ENCODE results near the gene SEMA4D.

The SEMA4D gene

GRCh38 chr9:89311346-89312221 is 186.3 kb downstream of the SEMA4D start:
- Histone ChIP-seq H3K36me3 (ENCODE audit: control insufficient read depth, insufficient read depth, low read length) (peaks cover 11% of the 10 kb centered on the region), H3K4me3 (ENCODE audit: insufficient read depth, low read depth, low read length) (peak overlapping the region; percentile 85), H3K27me3 (ENCODE audit: control insufficient read depth, insufficient read depth, low read length, poor library complexity, severe bottlenecking) (no peaks in the 10 kb centered on the region), H3K27ac (ENCODE audit: insufficient read depth, low read depth, low read length, poor library complexity, severe bottlenecking) (peak overlapping the region; percentile 91), H3K9me3 (ENCODE audit: control insufficient read depth, low read length) (no peaks in the 10 kb centered on the region), H3K4me1 (ENCODE audit: control insufficient read depth, insufficient read depth, low read length) (peaks cover 16% of the 10 kb centered on the region)
- 0% methylated on average over 54 of the region's 54 CpGs for WGBS, 2 experiments
